Activated CD8-positive, alpha-beta T cell treated with anti-CD3 and anti-CD28 coated beads for 36 hours (primary cell): ENCODE data around the gene IFIT5. TPM values are rescaled to one million over a fixed set of nuclear protein-coding genes. Genes with fewer than 3 reads are reported as not detected.
"Not testable (repeated sequence)": the region's sequence is repeated elsewhere in the genome, so short reads cannot be mapped to it uniquely, and the experiment has no call there.

Experiments
- ATAC-seq: fragments of 200-7000 bp; cut with Tn5 transposase; one replicate; pipeline ENCODE4 v1.10.0; 2021; ENCODE audit warnings: mild to moderate bottlenecking, moderate library complexity
- CTCF ChIA-PET: fragments of 350-600 bp; sonication (Branson Sonifier 250); formaldehyde crosslinking; loops from one replicate; lab custom pipeline; 2021; ENCODE audit warnings: antibody characterized with exemption; lab: Charles Lee
- POLR2A ChIA-PET: fragments of 350-600 bp; sonication (Branson Sonifier 250); formaldehyde crosslinking; loops from one replicate; lab custom pipeline; 2021; ENCODE audit warnings: antibody characterized with exemption; lab: Charles Lee
- DNase-seq: peaks from one replicate; pipeline ENCODE4 v3.0.0-alpha.2; 2020
- H3K27ac Mint-ChIP-seq: one replicate; pipeline ENCODE4 v1.8.0; 2021; ENCODE audit warnings: mild to moderate bottlenecking, mixed read lengths
- H3K27me3 Mint-ChIP-seq: one replicate; pipeline ENCODE4 v1.8.0; 2021; ENCODE audit warnings: mixed read lengths
- H3K36me3 Mint-ChIP-seq: one replicate; pipeline ENCODE4 v1.8.0; 2021; ENCODE audit warnings: low read depth, mixed read lengths
- H3K4me1 Mint-ChIP-seq: one replicate; pipeline ENCODE4 v1.8.0; 2021; ENCODE audit warnings: low read depth, mixed read lengths
- H3K4me3 Mint-ChIP-seq: one replicate; pipeline ENCODE4 v1.8.0; 2021; ENCODE audit warnings: mild to moderate bottlenecking, moderate library complexity, mixed read lengths
- H3K9me3 Mint-ChIP-seq: one replicate; pipeline ENCODE4 v1.8.0; 2021; ENCODE audit warnings: mixed read lengths
- CTCF ChIP-seq: fragments of 200-600 bp; IDR thresholded peaks from one replicate; pipeline ENCODE4 v1.8.0; 2022; ENCODE audit warnings: antibody characterized with exemption, mild to moderate bottlenecking
- intact Hi-C: fragments of 100-400 bp; cut with micrococcal nuclease; formaldehyde crosslinking; loops from one replicate; pipeline ENCODE4 v1.10.0; 2022
- total RNA-seq, 2 experiments: library from RNA; stranded (reverse); gene quantifications; one replicate each; pipeline ENCODE4 v1.2.3, GENCODE V29; 2021

Gene IFIT5
- total RNA-seq, 2 experiments from 2014 or later = 11.7 to 12.6 TPM

GRCh38 chr10:89431977-89432376, 17.6 kb downstream of the IFIT5 start:
- ChIA-PET POLR2A (no interaction called here), CTCF (interaction anchor here (0.8 to 1.4 kb wide), 2 partner anchors 131 to 133 kb away, joined by 3 read pairs; no protein-coding TSS in a partner anchor)
- Mint-ChIP-seq H3K36me3 (no peaks in the 10 kb centered on the region), H3K4me3 (no peak overlapping the region), H3K27me3 (peaks cover 11% of the 10 kb centered on the region), H3K27ac (no peak overlapping the region), H3K9me3 (no peaks in the 10 kb centered on the region), H3K4me1 (no peaks in the 10 kb centered on the region)
- no peak for TF ChIP-seq CTCF
- no peak for ATAC-seq
- intact Hi-C loops = no loop called here
- no peak for DNase-seq

- no peak for ATAC-seq
- POLR2A ChIA-PET = no interaction called here
- Mint-ChIP-seq H3K4me3 (no peak overlapping the region), H3K27ac (no peak overlapping the region), H3K9me3 (no peaks in the 10 kb centered on the region), H3K27me3 (peaks cover 19% of the 10 kb centered on the region), H3K36me3 (no peaks in the 10 kb centered on the region), H3K4me1 (no peaks in the 10 kb centered on the region)
- TF ChIP-seq CTCF = no peak
- intact Hi-C loops = no loop called here
- CTCF ChIA-PET = no interaction called here
- no peak for DNase-seq
These were observed 24.2 kb downstream of the IFIT5 start for GRCh38 chr10:89438525-89438924.

GRCh38 chr10:89440226-89441009, 26.1 kb downstream of the IFIT5 start:
- Mint-ChIP-seq H3K4me1 (no peaks in the 10 kb centered on the region), H3K9me3 (no peaks in the 10 kb centered on the region), H3K36me3 (no peaks in the 10 kb centered on the region), H3K4me3 (no peak overlapping the region), H3K27me3 (peaks cover 18% of the 10 kb centered on the region), H3K27ac (no peak overlapping the region)
- POLR2A ChIA-PET = no interaction called here
- DNase-seq = no peak
- ATAC-seq = no peak
- CTCF ChIA-PET = no interaction called here
- no peak for TF ChIP-seq CTCF
- intact Hi-C loops = no loop called here

GRCh38 chr10:89442289-89442688, 27.9 kb downstream of the IFIT5 start:
- H3K9me3 Mint-ChIP-seq = peaks cover 5% of the 10 kb centered on the region
- ChIA-PET CTCF (no interaction called here), POLR2A (no interaction called here)
- H3K27ac Mint-ChIP-seq = no peak overlapping the region
- no peak for DNase-seq
- H3K4me1 Mint-ChIP-seq = no peaks in the 10 kb centered on the region
- no peak overlapping the region for H3K4me3 Mint-ChIP-seq
- peak; percentile 17 for ATAC-seq
- H3K36me3 Mint-ChIP-seq = no peaks in the 10 kb centered on the region
- peaks cover 14% of the 10 kb centered on the region for H3K27me3 Mint-ChIP-seq
- no peak for TF ChIP-seq CTCF
- intact Hi-C loops = no loop called here

- ATAC-seq, H3K36me3 Mint-ChIP-seq, intact Hi-C loops, DNase-seq, H3K27me3 Mint-ChIP-seq, H3K9me3 Mint-ChIP-seq, CTCF ChIA-PET, H3K4me1 Mint-ChIP-seq, H3K27ac Mint-ChIP-seq, H3K4me3 Mint-ChIP-seq: not testable (repeated sequence)
- POLR2A ChIA-PET = interaction anchor here (0.5 kb wide), 1 partner anchor 360 kb away, joined by 3 read pairs; no protein-coding TSS in a partner anchor
These were observed 30.5 kb downstream of the IFIT5 start for GRCh38 chr10:89444819-89445218.
